ENCODE results near the gene GAGE12E. TPM values are rescaled to one million over a fixed set of nuclear protein-coding genes. Genes with fewer than 3 reads are reported as not detected.

GAGE12E gene
- total RNA-seq = not detected in 2 replicates

GRCh38 chrX:49550989-49551388 lies at the start of gene GAGE12E:
TSS of gene GAGE12E (plus strand) at chrX:49551289. CDS start at chrX:49552444, 1,155 bp downstream.

GRCh38 chrX:49531877-49532276 lies 19.2 kb upstream of the GAGE12E start, which contains the start of gene GAGE12C:
TSS of gene GAGE12C (plus strand) at chrX:49532177. CDS start at chrX:49533332, 1,155 bp downstream.

GRCh38 chrX:49541433-49541832 lies 9.7 kb upstream of the GAGE12E start, which contains the start of gene GAGE12D:
TSS of gene GAGE12D (plus strand) at chrX:49541733. CDS start at chrX:49542888, 1,155 bp downstream.

GRCh38 chrX:49560542-49560941 lies 9.5 kb downstream of the GAGE12E start, which contains the start of gene GAGE12F:
TSS of gene GAGE12F (plus strand) at chrX:49560842. CDS start at chrX:49561997, 1,155 bp downstream.

GRCh38 chrX:49570100-49570499 lies 19.0 kb downstream of the GAGE12E start, which contains the start of gene GAGE12G:
TSS of gene GAGE12G (plus strand) at chrX:49570400. CDS start at chrX:49571555, 1,155 bp downstream.

GRCh38 chrX:49579649-49580048 lies 28.6 kb downstream of the GAGE12E start, which contains the start of gene GAGE12H:
TSS of gene GAGE12H (plus strand) at chrX:49579949. CDS start at chrX:49581104, 1,155 bp downstream.

GRCh38 chrX:49589196-49589595 lies 38.1 kb downstream of the GAGE12E start, which contains the start of gene GAGE2A:
TSS of gene GAGE2A (plus strand) at chrX:49589496. CDS start at chrX:49590651, 1,155 bp downstream.

GRCh38 chrX:49598720-49599119 lies 47.6 kb downstream of the GAGE12E start, which contains the start of gene GAGE1:
TSS of gene GAGE1 (plus strand) at chrX:49599020. CDS start at chrX:49600175, 1,155 bp downstream.

Small RNAs within 50 kb of the gene (small RNA-seq; reads per million reads assigned to genes)
- not detected for gene GAGE12B (ENCODE audit: low replicate concordance)

Other genes with a start within 250 kb of the GAGE12E start
- gene GAGE10, start 247.6 kb upstream of the GAGE12E start, total RNA-seq = not detected in 2 replicates
- not detected in 2 replicates for gene GAGE12J, start 229.3 kb upstream of the GAGE12E start, total RNA-seq
- gene GAGE13, start 219.7 kb upstream of the GAGE12E start, total RNA-seq = not detected in 2 replicates
- not detected in 2 replicates for gene GAGE12C, start 19.1 kb upstream of the GAGE12E start, total RNA-seq
- not detected in 2 replicates for gene GAGE12D, start 9.6 kb upstream of the GAGE12E start, total RNA-seq
- gene GAGE12F, start 9.6 kb downstream of the GAGE12E start, total RNA-seq = not detected in 2 replicates
- not detected in 2 replicates for gene GAGE12G, start 19.1 kb downstream of the GAGE12E start, total RNA-seq
- gene GAGE12H, start 28.7 kb downstream of the GAGE12E start, total RNA-seq = not detected in 2 replicates
- gene GAGE2A, start 38.2 kb downstream of the GAGE12E start, total RNA-seq = not detected in 2 replicates
- not detected in 2 replicates for gene GAGE1, start 47.7 kb downstream of the GAGE12E start, total RNA-seq
- gene PAGE1, start 144.7 kb downstream of the GAGE12E start, total RNA-seq = not detected in 2 replicates